Mucosa of stomach (tissue), 1 donor: Measurements from ENCODE around the gene BARX1.
"Not testable (repeated sequence)": the region's sequence is repeated elsewhere in the genome, so short reads cannot be mapped to it uniquely, and the experiment has no call there.

Experiments
- H3K27me3 ChIP-seq: one replicate; pipeline ENCODE4 v1.7.0; 2013; ENCODE audit warnings: mild to moderate bottlenecking, low read length; ENCODE audit not compliant: control insufficient read depth, insufficient read depth
- H3K36me3 ChIP-seq: one replicate; pipeline ENCODE4 v1.7.0; 2013; ENCODE audit warnings: low read length; ENCODE audit not compliant: control insufficient read depth, insufficient read depth
- H3K4me1 ChIP-seq: one replicate; pipeline ENCODE4 v1.7.0; 2013; ENCODE audit warnings: mild to moderate bottlenecking, low read length; ENCODE audit not compliant: control insufficient read depth, insufficient read depth
- H3K4me3 ChIP-seq: one replicate; pipeline ENCODE4 v1.7.0; 2013; ENCODE audit warnings: low read length
- H3K9ac ChIP-seq: one replicate; pipeline ENCODE4 v1.7.0; 2013; ENCODE audit warnings: mild to moderate bottlenecking, low read length, moderate library complexity
- H3K9me3 ChIP-seq: one replicate; pipeline ENCODE4 v1.7.0; 2013; ENCODE audit warnings: mild to moderate bottlenecking, low read length, moderate library complexity; ENCODE audit not compliant: control insufficient read depth
- donor health status: Pancreatic carcinoma.

Gene BARX1

GRCh38 chr9:93963489-93963888 lies 8.3 kb upstream of the BARX1 start:
- Histone ChIP-seq H3K27me3 (peaks cover 33% of the 10 kb centered on the region), H3K4me1 (peaks cover 40% of the 10 kb centered on the region)
- H3K4me3 ChIP-seq, H3K9me3 ChIP-seq, H3K9ac ChIP-seq, H3K36me3 ChIP-seq: not testable (repeated sequence)

GRCh38 chr9:93962561-93963440 lies 7.6 kb upstream of the BARX1 start:
- H3K4me3 ChIP-seq = no peak overlapping the region
- no peak overlapping the region for H3K9ac ChIP-seq
- peaks cover 40% of the 10 kb centered on the region for H3K4me1 ChIP-seq
- no peaks in the 10 kb centered on the region for H3K36me3 ChIP-seq
- peaks cover 40% of the 10 kb centered on the region for H3K27me3 ChIP-seq
- H3K9me3 ChIP-seq = no peaks in the 10 kb centered on the region

GRCh38 chr9:93962017-93962416 lies 6.9 kb upstream of the BARX1 start:
- Histone ChIP-seq H3K9ac (no peak overlapping the region), H3K4me1 (peaks cover 40% of the 10 kb centered on the region), H3K27me3 (peaks cover 48% of the 10 kb centered on the region), H3K36me3 (no peaks in the 10 kb centered on the region), H3K9me3 (no peaks in the 10 kb centered on the region), H3K4me3 (no peak overlapping the region)

GRCh38 chr9:93960971-93961841 lies 6.1 kb upstream of the BARX1 start:
- Histone ChIP-seq H3K9me3 (no peaks in the 10 kb centered on the region), H3K4me3 (no peak overlapping the region), H3K9ac (no peak overlapping the region), H3K27me3 (peaks cover 56% of the 10 kb centered on the region), H3K4me1 (peaks cover 40% of the 10 kb centered on the region), H3K36me3 (no peaks in the 10 kb centered on the region)

GRCh38 chr9:93960221-93960970 lies 5.2 kb upstream of the BARX1 start:
- peaks cover 64% of the 10 kb centered on the region for H3K27me3 ChIP-seq
- H3K9ac ChIP-seq = peak overlapping the region; percentile 54
- H3K36me3 ChIP-seq = no peaks in the 10 kb centered on the region
- peaks cover 46% of the 10 kb centered on the region for H3K4me1 ChIP-seq
- no peaks in the 10 kb centered on the region for H3K9me3 ChIP-seq
- no peak overlapping the region for H3K4me3 ChIP-seq

GRCh38 chr9:93959739-93960154 lies 4.6 kb upstream of the BARX1 start:
- H3K4me3 ChIP-seq = no peak overlapping the region
- H3K36me3 ChIP-seq = no peaks in the 10 kb centered on the region
- no peaks in the 10 kb centered on the region for H3K9me3 ChIP-seq
- H3K4me1 ChIP-seq = peaks cover 46% of the 10 kb centered on the region
- H3K27me3 ChIP-seq = peaks cover 66% of the 10 kb centered on the region
- peak overlapping the region; percentile 54 for H3K9ac ChIP-seq

GRCh38 chr9:93958819-93959682 lies 3.9 kb upstream of the BARX1 start:
- H3K9me3 ChIP-seq = no peaks in the 10 kb centered on the region
- no peak overlapping the region for H3K4me3 ChIP-seq
- H3K36me3 ChIP-seq = no peaks in the 10 kb centered on the region
- peaks cover 73% of the 10 kb centered on the region for H3K27me3 ChIP-seq
- H3K4me1 ChIP-seq = peaks cover 46% of the 10 kb centered on the region
- peak overlapping the region; percentile 54 for H3K9ac ChIP-seq

- H3K9ac ChIP-seq = peak overlapping the region; percentile 54
- no peaks in the 10 kb centered on the region for H3K9me3 ChIP-seq
- peaks cover 47% of the 10 kb centered on the region for H3K4me1 ChIP-seq
- H3K4me3 ChIP-seq = no peak overlapping the region
- peaks cover 80% of the 10 kb centered on the region for H3K27me3 ChIP-seq
- no peaks in the 10 kb centered on the region for H3K36me3 ChIP-seq
Observed at GRCh38 chr9:93958121-93958818, 3.1 kb upstream of the BARX1 start.

GRCh38 chr9:93955981-93956784 lies 1.0 kb upstream of the BARX1 start:
- Histone ChIP-seq H3K9ac (peak overlapping the region; percentile 62), H3K9me3 (no peaks in the 10 kb centered on the region), H3K27me3 (peaks cover 95% of the 10 kb centered on the region), H3K36me3 (no peaks in the 10 kb centered on the region), H3K4me3 (peak overlapping the region; percentile 36), H3K4me1 (peaks cover 50% of the 10 kb centered on the region)

GRCh38 chr9:93954434-93955061 lies 607 bp downstream of the BARX1 start:
- peaks cover 93% of the 10 kb centered on the region for H3K27me3 ChIP-seq
- H3K4me1 ChIP-seq = peaks cover 42% of the 10 kb centered on the region
- peak overlapping the region; percentile 55 for H3K9ac ChIP-seq
- no peaks in the 10 kb centered on the region for H3K36me3 ChIP-seq
- H3K9me3 ChIP-seq = no peaks in the 10 kb centered on the region
- H3K4me3 ChIP-seq = no peak overlapping the region
